Effector memory CD4-positive, alpha-beta T cell (primary cell): Measurements from ENCODE around the gene STXBP4.

ENCODE experiments used
- DNase-seq, 3 donors: peaks; one replicate each; pipeline ENCODE4 v3.0.0-alpha.2; 2020
- H3K27ac ChIP-seq: 2 replicates; pipeline ENCODE4 v1.7.0; 2013; ENCODE audit warnings: mild to moderate bottlenecking, low read length, moderate library complexity; ENCODE audit not compliant: insufficient read depth, poor library complexity, severe bottlenecking
- H3K27me3 ChIP-seq: replicated peaks from 2 replicates; pipeline ENCODE4 v1.7.0; 2013; ENCODE audit warnings: mild to moderate bottlenecking, low read length; ENCODE audit not compliant: insufficient read depth, control insufficient read depth, poor library complexity, severe bottlenecking
- H3K36me3 ChIP-seq: 2 replicates; pipeline ENCODE4 v1.7.0; 2013; ENCODE audit warnings: mild to moderate bottlenecking, low read length, moderate library complexity; ENCODE audit not compliant: control insufficient read depth, insufficient read depth
- H3K4me1 ChIP-seq: 2 replicates; pipeline ENCODE4 v1.7.0; 2013; ENCODE audit warnings: low read length, mild to moderate bottlenecking; ENCODE audit not compliant: control insufficient read depth, insufficient read depth, poor library complexity, severe bottlenecking
- H3K4me3 ChIP-seq: 2 replicates; pipeline ENCODE4 v1.7.0; 2013; ENCODE audit warnings: low read length, low read depth, mild to moderate bottlenecking; ENCODE audit not compliant: insufficient read depth, poor library complexity, severe bottlenecking
- H3K9me3 ChIP-seq: 2 replicates; pipeline ENCODE4 v1.7.0; 2013; ENCODE audit warnings: mild to moderate bottlenecking, low read length, moderate library complexity; ENCODE audit not compliant: control insufficient read depth

Gene STXBP4

DNA sequence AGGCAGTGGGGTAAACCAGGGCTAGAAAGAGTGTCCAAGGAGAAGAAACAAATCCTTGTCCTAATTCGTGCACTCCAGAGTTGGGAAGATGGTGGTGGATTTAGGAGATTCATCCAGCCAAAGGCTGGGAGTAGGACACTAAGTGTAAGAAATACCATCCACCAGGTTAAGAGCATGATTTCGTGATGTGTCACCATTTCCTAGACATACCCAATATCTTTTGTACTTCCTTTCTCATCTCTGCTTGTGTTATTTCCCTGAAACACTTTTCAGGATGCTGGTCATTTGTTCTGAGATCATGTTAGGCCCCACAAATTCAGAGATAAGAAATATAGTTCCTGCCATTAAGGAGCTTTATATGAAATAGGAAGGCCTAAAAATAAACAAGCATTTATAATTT, 189.9 kb downstream of the STXBP4 start:
- Histone ChIP-seq H3K27me3 (no peaks in the 10 kb centered on the region), H3K4me1 (no peaks in the 10 kb centered on the region), H3K36me3 (no peaks in the 10 kb centered on the region), H3K27ac (no peak overlapping the region), H3K4me3 (no peak overlapping the region), H3K9me3 (no peaks in the 10 kb centered on the region)
- DNase-seq: no peak

GRCh38 chr17:55159251-55159650, 190.7 kb downstream of the STXBP4 start:
- Histone ChIP-seq H3K27me3 (no peaks in the 10 kb centered on the region), H3K27ac (no peak overlapping the region), H3K9me3 (no peaks in the 10 kb centered on the region), H3K36me3 (no peaks in the 10 kb centered on the region), H3K4me1 (no peaks in the 10 kb centered on the region), H3K4me3 (no peak overlapping the region)
- DNase-seq: no peak

GRCh38 chr17:55160501-55160900, 191.9 kb downstream of the STXBP4 start:
- no peak overlapping the region for H3K27ac ChIP-seq
- DNase-seq: no peak
- H3K9me3 ChIP-seq: no peaks in the 10 kb centered on the region
- H3K4me1 ChIP-seq: no peaks in the 10 kb centered on the region
- no peaks in the 10 kb centered on the region for H3K27me3 ChIP-seq
- H3K36me3 ChIP-seq: no peaks in the 10 kb centered on the region
- no peak overlapping the region for H3K4me3 ChIP-seq

- no peaks in the 10 kb centered on the region for H3K27me3 ChIP-seq
- H3K36me3 ChIP-seq: no peaks in the 10 kb centered on the region
- no peaks in the 10 kb centered on the region for H3K9me3 ChIP-seq
- no peaks in the 10 kb centered on the region for H3K4me1 ChIP-seq
- no peak for DNase-seq
- no peak overlapping the region for H3K4me3 ChIP-seq
- H3K27ac ChIP-seq: no peak overlapping the region
Observed at GRCh38 chr17:55161935-55162555, 193.5 kb downstream of the STXBP4 start.

DNA sequence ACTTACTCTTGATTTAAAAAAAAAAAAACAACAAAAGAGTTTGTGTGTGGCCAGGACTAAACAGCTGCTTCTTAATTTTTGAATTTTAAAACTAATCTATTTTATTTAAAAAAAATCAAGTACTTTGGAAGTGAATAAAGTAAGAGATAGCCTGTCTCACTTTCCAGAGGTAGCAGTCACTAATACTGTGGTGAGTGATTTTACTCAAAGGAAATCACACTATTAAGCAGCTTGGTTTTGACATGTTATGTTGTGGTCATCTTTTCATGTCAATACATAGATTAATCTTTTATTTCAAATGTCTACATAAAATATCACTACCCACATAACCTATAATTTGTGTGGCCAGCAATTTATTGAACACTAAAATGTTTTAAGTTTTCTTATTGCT, 194.0 kb downstream of the STXBP4 start:
- H3K36me3 ChIP-seq: no peaks in the 10 kb centered on the region
- H3K4me3 ChIP-seq: no peak overlapping the region
- H3K9me3 ChIP-seq: no peaks in the 10 kb centered on the region
- no peaks in the 10 kb centered on the region for H3K27me3 ChIP-seq
- no peak for DNase-seq
- no peaks in the 10 kb centered on the region for H3K4me1 ChIP-seq
- no peak overlapping the region for H3K27ac ChIP-seq

DNA sequence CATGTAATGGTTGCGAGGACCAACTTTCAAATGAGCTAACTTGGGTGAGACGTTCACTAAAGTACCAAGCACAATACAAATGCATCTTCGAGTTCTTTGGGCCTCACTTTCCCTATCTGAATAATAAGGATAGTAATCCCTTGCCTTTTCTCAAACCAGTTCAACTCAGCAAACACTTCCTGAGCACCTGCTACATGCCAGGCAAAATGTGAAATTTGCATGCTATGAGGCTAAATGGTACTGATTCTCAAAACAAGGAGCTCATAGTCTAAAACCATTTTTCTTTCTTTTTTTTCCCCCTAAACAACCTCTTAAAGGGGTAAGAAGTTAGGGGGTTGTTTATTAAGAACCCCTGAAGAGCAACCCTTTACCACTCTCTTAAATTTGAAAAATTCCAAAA, 194.8 kb downstream of the STXBP4 start:
- Histone ChIP-seq H3K4me1 (no peaks in the 10 kb centered on the region), H3K9me3 (no peaks in the 10 kb centered on the region), H3K36me3 (no peaks in the 10 kb centered on the region), H3K27me3 (no peaks in the 10 kb centered on the region), H3K27ac (no peak overlapping the region), H3K4me3 (no peak overlapping the region)
- DNase-seq: no peak

GRCh38 chr17:55166506-55166905, 197.9 kb downstream of the STXBP4 start:
- no peak for DNase-seq

GRCh38 chr17:55167024-55167725, 198.6 kb downstream of the STXBP4 start:
- no peaks in the 10 kb centered on the region for H3K27me3 ChIP-seq
- H3K4me1 ChIP-seq: no peaks in the 10 kb centered on the region
- H3K36me3 ChIP-seq: no peaks in the 10 kb centered on the region
- H3K4me3 ChIP-seq: no peak overlapping the region
- no peak overlapping the region for H3K27ac ChIP-seq
- no peaks in the 10 kb centered on the region for H3K9me3 ChIP-seq
- DNase-seq: no peak

More at GRCh38 chr17:55166506-55166905, 197.9 kb downstream of the STXBP4 start:
- Histone ChIP-seq H3K36me3 (no peaks in the 10 kb centered on the region), H3K27ac (no peak overlapping the region), H3K4me1 (no peaks in the 10 kb centered on the region), H3K4me3 (no peak overlapping the region), H3K27me3 (no peaks in the 10 kb centered on the region), H3K9me3 (no peaks in the 10 kb centered on the region)

- H3K9me3 ChIP-seq: no peaks in the 10 kb centered on the region
- no peaks in the 10 kb centered on the region for H3K4me1 ChIP-seq
- no peaks in the 10 kb centered on the region for H3K36me3 ChIP-seq
- H3K27ac ChIP-seq: no peak overlapping the region
- no peaks in the 10 kb centered on the region for H3K27me3 ChIP-seq
- DNase-seq: no peak
- no peak overlapping the region for H3K4me3 ChIP-seq
Observed at GRCh38 chr17:55168958-55169687, 200.6 kb downstream of the STXBP4 start.
